Type B pancreatic cell (in vitro differentiated cells): ENCODE data around the gene CUX1. TPM values are rescaled to one million over a fixed set of nuclear protein-coding genes. Genes with fewer than 3 reads are reported as not detected.
A peak's percentile ranks its signal among the peaks of the same experiment; 100 is the strongest.
"Not testable (repeated sequence)": the region's sequence is repeated elsewhere in the genome, so short reads cannot be mapped to it uniquely, and the experiment has no call there.

Experiments
- DNase-seq: peaks from one replicate; pipeline ENCODE4 v3.0.0; 2021; ENCODE audit warnings: mixed read lengths; ENCODE audit not compliant: unreplicated experiment; ENCODE audit errors: extremely low spot score
- H3K27ac Mint-ChIP-seq: 2 replicates; pipeline ENCODE4 v1.8.0; 2021; ENCODE audit warnings: mild to moderate bottlenecking, mixed read lengths
- H3K27me3 Mint-ChIP-seq: 2 replicates; pipeline ENCODE4 v1.8.0; 2021; ENCODE audit warnings: mixed read lengths
- H3K36me3 Mint-ChIP-seq: 2 replicates; pipeline ENCODE4 v1.8.0; 2021; ENCODE audit warnings: mixed read lengths
- H3K4me1 Mint-ChIP-seq: one replicate; pipeline ENCODE4 v1.8.0; 2021; ENCODE audit warnings: mixed read lengths; ENCODE audit not compliant: unreplicated experiment
- H3K4me3 Mint-ChIP-seq: 2 replicates; pipeline ENCODE4 v1.8.0; 2021; ENCODE audit warnings: mild to moderate bottlenecking, mixed read lengths
- H3K9me3 Mint-ChIP-seq: 2 replicates; pipeline ENCODE4 v1.8.0; 2021; ENCODE audit warnings: mixed read lengths
- CTCF ChIP-seq: fragments of 200-600 bp; sonication (generic); conservative IDR thresholded peaks from 2 replicates; pipeline ENCODE4 v1.5.0; 2021; ENCODE audit warnings: antibody characterized with exemption, mild to moderate bottlenecking
- total RNA-seq: library from RNA; stranded (reverse); gene quantifications from 2 replicates; pipeline ENCODE4 v1.2.1, GENCODE V29; 2021; ENCODE audit warnings: low replicate concordance

Gene CUX1
- total RNA-seq, 1 donor from 2014 or later, result 76.4 TPM

- Mint-ChIP-seq H3K36me3 (peaks cover 6% of the 10 kb centered on the region), H3K4me1 (peaks cover 47% of the 10 kb centered on the region), H3K27ac (peak overlapping the region; percentile 34), H3K4me3 (no peak overlapping the region), H3K27me3 (no peaks in the 10 kb centered on the region), H3K9me3 (no peaks in the 10 kb centered on the region)
- no peak for DNase-seq
- TF ChIP-seq CTCF, result no peak
Measured at GRCh38 chr7:101885597-101885955, 68.2 kb downstream of the CUX1 start.

- not testable (repeated sequence) for DNase-seq, H3K27ac Mint-ChIP-seq, H3K27me3 Mint-ChIP-seq, H3K36me3 Mint-ChIP-seq, H3K4me3 Mint-ChIP-seq, H3K9me3 Mint-ChIP-seq
- peaks cover 41% of the 10 kb centered on the region for H3K4me1 Mint-ChIP-seq
Measured at GRCh38 chr7:101887352-101887751, 69.9 kb downstream of the CUX1 start.

GRCh38 chr7:101888564-101888963 is 71.1 kb downstream of the CUX1 start:
- peaks cover 33% of the 10 kb centered on the region for H3K4me1 Mint-ChIP-seq
- not testable (repeated sequence) for DNase-seq, H3K36me3 Mint-ChIP-seq, H3K9me3 Mint-ChIP-seq, H3K4me3 Mint-ChIP-seq, H3K27me3 Mint-ChIP-seq
- H3K27ac Mint-ChIP-seq, result peak overlapping the region; percentile 20

GRCh38 chr7:101890749-101891523 is 73.5 kb downstream of the CUX1 start:
- Mint-ChIP-seq H3K9me3 (no peaks in the 10 kb centered on the region), H3K4me3 (no peak overlapping the region), H3K27ac (no peak overlapping the region), H3K4me1 (peaks cover 25% of the 10 kb centered on the region), H3K27me3 (no peaks in the 10 kb centered on the region), H3K36me3 (peaks cover 4% of the 10 kb centered on the region)
- TF ChIP-seq CTCF, result no peak
- no peak for DNase-seq

GRCh38 chr7:101891936-101892640 is 74.7 kb downstream of the CUX1 start:
- no peaks in the 10 kb centered on the region for H3K27me3 Mint-ChIP-seq

GRCh38 chr7:101893341-101894082 is 76.1 kb downstream of the CUX1 start:
- TF ChIP-seq CTCF, result no peak
- H3K36me3 Mint-ChIP-seq, result no peaks in the 10 kb centered on the region
- H3K4me3 Mint-ChIP-seq, result no peak overlapping the region
- H3K27me3 Mint-ChIP-seq, result no peaks in the 10 kb centered on the region
- H3K27ac Mint-ChIP-seq, result no peak overlapping the region
- no peak for DNase-seq
- H3K9me3 Mint-ChIP-seq, result no peaks in the 10 kb centered on the region
- peaks cover 36% of the 10 kb centered on the region for H3K4me1 Mint-ChIP-seq

More at GRCh38 chr7:101891936-101892640, 74.7 kb downstream of the CUX1 start:
- Mint-ChIP-seq H3K9me3 (no peaks in the 10 kb centered on the region), H3K4me1 (peaks cover 31% of the 10 kb centered on the region), H3K27ac (no peak overlapping the region), H3K36me3 (peaks cover 4% of the 10 kb centered on the region), H3K4me3 (no peak overlapping the region)
- no peak for TF ChIP-seq CTCF
- DNase-seq, result no peak
